OCI-M2 (cell line): ENCODE measurements around the gene RASA3.

ENCODE experiments used
- DNase-seq: peaks from one replicate; lab custom pipeline; 2025; ENCODE audit not compliant: unreplicated experiment; lab: John Stamatoyannopoulos, UW

Gene RASA3

DNA sequence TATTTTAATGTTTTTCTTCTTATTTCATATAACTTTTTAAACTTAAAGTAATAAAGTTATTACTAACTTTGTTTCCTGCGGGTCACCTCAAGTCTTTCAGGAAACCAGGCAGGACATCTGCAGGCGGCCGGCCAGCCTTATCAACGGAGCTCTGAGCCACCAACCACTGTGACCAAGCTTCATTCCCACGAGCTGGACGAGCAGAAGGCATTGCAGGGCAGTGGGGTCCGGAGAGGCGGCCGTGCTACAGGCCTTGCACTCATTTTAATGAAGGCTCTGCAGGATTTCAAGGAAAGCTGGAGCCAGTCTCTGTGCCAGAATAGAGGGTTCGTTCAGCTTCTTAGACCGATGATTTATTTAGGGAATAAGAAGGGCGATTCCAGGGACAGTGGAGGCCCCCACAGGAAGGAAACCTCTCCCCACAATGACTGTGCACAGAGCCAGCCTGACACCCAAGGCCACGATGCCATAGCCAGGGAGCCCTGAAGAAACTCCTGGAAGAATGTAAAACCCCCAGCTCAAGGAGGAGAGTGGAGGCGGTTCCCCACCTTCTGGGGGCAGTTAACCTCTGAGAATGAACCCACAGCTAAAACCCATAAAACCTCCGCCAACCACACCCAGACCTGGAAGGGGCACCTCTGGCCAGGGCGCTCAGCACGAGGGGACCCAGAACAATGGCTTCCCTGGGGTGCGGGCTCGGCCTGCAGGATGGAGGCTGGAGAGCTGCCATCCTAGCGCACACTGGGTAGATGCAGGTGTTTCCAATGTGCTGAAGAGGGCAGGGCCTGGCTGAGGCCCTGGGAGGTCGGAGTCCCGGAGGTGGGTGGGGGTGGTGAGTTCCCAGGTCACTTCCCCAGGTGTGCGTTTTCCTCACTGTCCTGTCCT lies 75.0 kb downstream of the RASA3 start:
- DNase-seq = no peak

DNA sequence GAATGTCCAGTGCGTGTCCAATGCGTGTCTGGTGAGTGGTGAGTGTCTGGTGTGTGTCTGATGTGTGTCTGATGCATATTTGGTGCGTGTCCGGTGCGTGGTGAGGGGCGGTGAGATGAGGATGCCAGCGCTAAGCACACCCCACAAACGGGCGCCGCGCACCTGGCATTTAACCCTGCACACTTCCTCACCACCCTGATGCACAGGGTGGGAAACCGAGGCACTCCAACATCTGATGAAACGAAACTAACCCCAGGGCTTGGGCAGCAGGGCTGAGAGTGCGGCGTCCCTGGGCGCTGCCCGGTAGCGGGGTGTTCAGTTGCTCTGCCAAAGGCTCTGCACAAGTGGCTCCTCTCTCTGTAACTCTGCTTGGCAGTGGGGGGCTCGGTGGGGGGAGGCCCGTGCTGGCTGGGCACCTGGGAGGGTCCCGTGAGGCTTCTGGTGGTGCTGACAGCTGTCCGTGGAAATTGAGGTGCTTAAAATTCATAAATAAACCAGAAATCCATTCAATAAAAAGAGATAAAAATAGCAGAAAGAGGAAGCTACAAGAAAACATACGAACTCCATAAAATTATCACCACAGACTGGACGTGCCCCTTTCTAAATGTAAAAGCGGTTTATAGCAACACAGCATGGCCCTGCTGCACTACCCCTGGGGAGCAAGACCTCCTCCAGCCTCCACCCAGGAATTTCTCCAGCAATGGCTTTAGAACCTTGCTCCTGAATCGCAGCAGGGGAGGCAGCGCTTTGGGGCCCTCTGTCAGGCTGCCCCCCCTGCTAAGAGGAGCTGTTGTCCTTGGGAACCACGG lies 76.0 kb downstream of the RASA3 start:
- no peak for DNase-seq

DNA sequence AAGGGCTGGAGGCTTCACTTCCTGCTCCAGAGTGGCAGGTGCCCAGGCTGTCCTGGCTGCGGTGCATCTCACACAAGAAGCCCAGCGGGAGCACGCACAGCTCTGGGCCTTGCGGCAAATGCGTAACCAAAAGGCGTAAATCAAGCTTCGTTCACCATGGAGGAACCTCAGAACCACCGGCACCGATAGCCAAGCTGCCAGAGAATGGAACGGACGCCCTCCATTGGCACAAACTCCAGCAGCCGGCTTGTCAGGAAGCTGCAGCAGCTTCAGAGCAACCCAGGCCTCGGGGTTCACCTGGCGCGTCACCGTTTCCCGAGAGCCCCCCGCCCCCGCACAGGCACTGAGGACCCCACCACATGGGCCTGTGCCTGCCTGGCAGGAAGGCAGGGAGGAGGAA lies 76.7 kb downstream of the RASA3 start:
- no peak for DNase-seq

DNA sequence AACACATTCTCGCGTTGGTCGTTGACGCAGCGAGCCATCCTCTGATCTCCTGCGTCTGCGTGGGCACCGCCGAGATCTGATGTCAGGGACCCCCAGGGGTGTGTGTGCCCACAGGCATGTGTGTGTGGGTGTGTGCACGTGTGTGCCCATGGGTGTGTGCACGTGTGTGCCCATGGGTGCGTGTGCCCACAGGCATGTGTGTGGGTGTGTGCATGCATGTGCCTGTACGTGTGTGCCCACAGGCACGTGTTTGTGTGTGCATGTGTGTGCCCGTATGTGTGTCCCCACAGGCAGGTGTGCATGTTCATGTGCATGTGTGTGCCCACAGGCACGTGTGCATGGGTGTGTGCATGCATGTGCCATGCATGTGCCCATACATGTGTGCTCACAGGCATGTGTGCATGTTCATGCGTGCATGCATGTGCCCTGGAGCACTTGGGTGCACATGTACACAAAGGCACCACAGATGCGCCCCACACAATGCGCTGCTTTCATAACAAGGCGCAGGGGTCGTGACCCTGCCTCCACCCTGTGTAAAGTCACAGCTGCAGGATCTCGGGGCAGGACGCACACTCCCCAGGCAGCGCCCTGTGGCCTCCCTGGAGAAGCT lies 77.5 kb downstream of the RASA3 start:
- no peak for DNase-seq

DNA sequence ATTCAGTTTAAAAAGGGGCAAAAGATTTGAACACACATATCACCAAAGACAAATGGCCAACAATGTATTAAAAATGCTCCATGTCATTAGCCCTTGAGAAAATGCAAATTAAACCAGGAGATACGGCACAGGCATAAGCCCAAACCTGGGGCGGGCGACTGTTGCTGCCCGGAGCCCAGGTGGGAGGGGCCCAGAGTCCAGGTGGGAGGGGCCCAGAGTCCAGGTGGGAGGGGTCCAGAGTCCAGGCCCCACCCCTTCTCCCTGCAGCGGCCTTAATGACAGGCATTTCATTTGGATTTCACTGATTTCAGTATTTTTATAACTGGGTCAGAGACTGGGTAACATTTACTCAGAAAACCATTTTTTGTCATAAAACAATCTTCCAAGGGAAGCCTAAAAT lies 78.2 kb downstream of the RASA3 start:
- DNase-seq = no peak

DNA sequence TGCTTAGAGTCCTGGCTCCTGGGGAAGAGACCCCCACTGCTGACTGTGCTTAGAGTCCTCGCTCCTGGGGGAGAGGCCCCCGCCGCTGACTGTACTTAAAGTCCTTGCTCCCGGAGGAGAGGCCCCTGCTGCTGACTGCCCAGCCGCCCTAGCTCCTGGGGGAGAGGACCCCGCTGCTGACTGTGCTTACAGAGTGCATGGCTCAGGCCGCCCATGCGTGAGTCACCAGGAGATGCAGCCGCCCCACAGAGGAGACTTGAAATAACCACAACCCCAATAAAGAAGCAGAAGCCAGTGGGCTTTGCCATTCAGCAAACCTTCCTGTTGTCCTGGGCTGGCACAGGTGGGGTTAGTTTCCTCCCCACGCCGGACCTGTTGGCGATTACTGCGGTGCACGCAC lies 79.4 kb downstream of the RASA3 start:
- DNase-seq = no peak

DNA sequence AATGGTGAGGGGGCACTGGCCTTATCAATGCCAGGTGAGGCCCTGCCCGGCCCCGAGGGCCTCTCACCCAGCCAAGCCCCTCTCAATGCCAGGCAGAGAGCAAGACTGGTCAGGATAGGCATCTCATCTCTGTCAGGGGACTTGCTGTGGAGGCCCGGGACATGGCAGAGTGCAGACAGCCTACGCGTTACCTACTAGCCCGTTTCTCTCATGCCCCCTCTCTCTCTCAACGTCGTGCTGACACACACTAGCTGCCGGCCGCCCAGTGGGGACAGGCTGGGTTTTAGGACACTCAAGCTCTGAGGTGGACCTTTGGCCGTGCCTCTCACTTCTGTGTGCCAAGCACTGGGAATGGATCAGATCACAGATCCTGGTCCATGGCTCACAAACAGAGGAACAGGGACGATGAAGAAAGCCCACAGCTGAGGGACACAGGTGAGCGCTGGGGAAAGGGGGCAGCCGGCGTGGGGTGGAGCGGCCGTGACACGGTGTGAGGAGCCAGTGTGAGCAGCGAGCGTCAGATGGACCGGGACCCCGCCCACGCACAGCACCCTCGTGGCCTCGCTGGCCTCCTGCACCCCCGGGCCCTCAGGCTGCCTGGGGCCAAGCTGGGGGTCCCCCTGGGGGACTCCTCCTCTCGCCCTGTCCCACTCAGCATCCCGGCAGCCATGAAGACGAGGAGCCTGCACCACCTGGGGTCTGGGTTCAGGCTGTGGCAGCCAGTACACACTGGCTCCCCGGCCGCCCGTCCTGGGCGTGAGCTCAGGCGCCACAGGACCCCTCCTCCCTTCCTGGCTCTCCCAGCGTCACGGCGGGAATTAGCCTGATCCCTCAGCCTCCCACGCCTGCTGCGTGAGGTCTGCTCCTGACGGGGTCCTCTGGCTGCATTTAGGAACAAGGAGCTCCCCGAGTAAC lies 81.6 kb downstream of the RASA3 start:
- DNase-seq = no peak

DNA sequence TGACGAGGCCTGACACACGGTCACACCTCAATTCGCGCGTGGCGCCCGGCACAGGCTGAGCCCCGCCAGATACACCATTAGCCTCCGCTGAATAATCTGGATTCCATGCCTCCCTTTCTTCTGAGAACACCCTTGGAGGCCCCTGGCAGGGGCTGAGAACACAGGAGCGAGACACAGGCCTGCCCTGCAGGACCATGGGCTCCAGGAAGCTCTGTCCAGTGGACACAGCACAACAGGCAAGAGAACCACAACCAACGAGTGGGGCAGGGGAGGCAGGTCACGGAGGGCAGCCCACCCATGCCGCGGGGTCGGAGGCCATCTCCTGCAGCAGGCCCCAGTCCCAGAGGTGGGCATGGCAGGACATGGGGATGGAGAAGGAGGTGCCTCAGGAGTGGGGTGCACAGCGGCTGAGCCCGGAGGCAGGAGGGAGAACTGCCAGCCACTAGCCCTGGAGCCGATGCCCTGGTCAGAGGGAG lies 82.8 kb downstream of the RASA3 start:
- DNase-seq = no peak

DNA sequence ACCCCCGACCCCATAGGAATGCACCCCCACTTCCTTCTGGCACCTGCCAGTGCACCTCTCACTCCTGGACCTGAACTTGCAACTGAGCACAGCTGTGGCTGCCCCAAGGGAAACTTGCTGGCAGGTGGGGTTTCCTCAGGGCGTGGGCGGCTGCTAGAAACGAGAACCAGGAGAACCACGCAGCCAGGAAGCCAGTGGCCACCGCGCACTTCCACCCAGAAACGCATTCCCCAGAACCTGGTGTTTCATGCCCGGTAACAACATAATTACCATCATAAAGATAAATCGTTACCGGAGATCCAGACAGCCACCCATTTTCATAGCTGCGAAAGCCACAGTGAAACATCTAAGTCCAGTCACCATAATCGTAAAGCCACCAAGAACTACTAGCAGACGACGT lies 83.4 kb downstream of the RASA3 start:
- DNase-seq = no peak

DNA sequence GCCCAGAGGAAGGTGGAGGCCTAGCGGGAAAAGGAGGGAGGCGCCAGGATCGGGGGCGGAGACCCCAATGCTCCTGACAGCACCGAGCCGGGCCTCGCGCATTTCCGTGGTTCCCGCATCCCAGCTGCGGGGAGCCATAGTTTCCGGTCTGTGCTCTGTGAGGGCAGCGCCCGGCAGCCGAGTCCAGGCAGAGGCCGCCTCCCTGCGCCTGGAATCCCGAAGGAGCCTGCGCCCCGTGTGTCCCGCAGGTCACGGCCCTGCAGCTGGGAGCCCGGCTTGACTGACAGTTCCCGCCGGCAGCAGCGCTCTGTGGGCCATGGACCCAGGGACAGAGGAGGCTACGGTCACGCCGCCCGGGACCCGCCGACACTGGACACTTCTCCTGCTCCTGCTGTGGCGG lies 84.0 kb downstream of the RASA3 start:
- DNase-seq = no peak

DNA sequence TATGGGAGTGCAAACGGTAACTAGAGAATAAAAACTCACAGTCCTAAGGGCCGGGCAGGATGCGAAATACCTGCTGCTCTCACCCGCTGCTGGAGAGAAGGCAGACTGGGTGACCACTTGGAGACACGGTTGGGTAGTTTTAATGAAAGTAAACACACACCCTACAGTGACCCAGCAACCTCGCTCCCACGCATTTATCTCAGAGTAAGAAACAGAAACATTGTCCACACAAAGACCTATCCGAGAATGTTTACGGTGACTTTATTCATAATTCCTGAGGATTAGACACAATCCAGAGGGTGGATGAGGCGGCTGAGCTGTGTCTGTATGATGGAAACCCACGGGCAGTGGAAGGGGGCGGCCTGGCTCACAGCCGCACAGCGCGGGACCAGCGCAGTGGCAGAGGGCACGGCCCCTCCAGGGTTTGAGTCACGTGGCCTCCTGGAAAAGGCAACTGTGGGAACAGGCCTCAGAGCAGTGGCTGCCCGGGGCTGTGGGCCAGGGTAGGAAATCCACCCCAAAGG lies 85.0 kb downstream of the RASA3 start:
- no peak for DNase-seq

DNA sequence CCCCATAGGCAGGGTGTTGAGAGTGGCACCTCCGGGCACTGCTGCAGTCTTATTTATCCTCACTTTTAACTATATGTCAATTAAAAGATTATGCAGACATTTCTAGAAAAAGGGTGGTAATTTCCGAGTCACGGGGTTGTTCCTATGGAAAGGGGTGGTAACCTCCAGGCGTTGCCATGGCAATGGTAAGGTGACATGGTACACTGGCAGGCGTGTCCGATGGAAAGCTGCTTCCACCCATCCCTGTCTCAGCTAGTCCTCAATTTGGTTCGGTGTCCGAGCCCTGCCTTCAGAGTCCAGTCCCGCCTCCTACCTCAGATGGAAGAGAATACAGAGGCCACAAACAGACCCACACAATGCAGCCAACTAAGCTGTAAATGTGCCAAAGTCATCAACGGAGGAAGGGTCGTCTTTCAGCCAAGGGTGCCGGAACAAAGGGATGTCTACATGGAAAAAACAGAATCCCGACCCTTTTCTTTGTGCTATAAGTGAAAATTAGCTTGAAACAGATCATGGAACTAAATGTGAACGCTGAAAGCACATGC lies 85.9 kb downstream of the RASA3 start:
- DNase-seq = no peak

DNA sequence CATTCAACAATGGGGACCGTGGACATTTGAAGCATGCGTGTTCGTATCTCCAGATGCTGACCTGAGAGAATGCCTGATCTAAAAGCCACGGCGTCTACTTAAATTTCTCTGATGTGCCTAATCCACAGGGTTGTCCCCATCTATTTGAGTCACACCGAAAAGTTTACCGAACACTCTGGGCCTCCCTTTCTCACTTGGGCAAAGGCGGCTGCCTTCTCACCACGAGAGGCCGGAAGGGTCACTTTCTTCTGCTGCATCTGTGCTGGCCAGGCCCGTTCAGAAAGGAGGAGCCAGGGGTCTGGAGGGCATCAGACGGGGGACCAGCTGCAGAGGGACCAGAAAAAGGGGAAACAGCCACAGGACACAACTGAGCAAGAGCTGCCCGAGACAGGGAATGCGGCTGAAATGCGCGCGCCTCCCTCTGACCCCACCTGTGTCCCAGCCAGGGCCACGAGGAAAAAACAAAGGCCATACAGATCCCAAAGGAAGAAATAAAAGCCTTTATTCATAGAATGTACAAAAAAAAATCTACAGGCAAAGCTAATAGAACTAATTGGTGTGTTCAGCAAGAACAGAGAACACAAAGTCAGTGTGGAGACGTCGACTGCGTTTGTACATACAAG lies 87.2 kb downstream of the RASA3 start:
- DNase-seq = no peak

DNA sequence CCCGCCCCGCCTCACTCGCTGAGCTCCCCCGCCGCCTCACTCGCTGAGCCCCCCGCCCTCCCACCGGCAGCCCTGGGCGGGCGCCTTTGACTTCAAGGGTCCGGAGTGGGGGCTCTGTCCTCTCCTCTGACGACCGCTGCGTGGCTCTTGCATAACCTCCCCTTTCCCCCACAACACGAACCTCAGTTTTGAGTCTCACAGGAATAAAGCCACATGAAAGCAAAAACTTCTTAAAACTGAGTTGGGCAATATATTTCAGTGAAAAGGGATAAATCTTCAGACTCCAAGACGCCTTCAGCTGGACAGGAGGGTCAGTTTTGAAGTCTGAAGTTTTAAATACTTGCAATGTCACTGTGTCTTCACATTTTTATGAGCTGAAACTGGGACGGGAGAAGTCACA lies 87.9 kb downstream of the RASA3 start:
- DNase-seq = no peak

DNA sequence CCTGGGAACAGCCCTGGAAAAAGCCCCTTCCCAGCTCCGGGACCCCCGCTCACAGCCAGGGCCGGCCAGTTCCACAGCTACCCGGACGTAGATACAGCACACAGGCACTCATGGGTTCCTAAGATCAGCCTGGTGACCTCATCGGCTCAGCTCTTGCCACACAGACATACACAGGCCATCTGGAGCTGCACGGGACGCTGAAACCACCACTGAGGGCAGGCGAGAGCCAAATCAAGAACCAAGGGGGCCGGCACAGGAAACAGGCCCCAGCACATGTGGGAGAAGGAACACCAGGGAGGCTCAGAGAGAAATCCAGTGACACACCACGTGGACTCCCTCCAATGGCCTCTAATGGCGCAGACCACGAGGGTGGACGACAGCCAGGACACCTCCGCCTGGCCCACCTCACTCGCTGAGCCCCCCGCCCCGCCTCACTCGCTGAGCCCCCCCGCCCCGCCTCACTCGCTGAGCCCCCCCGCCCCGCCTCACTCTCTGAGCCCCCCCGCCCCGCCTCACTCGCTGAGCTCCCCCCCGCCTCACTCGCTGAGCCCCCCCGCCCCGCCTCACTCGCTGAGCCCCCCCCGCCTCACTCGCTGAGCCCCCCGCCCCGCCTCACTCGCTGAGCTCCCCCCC lies 88.9 kb downstream of the RASA3 start:
- no peak for DNase-seq

DNA sequence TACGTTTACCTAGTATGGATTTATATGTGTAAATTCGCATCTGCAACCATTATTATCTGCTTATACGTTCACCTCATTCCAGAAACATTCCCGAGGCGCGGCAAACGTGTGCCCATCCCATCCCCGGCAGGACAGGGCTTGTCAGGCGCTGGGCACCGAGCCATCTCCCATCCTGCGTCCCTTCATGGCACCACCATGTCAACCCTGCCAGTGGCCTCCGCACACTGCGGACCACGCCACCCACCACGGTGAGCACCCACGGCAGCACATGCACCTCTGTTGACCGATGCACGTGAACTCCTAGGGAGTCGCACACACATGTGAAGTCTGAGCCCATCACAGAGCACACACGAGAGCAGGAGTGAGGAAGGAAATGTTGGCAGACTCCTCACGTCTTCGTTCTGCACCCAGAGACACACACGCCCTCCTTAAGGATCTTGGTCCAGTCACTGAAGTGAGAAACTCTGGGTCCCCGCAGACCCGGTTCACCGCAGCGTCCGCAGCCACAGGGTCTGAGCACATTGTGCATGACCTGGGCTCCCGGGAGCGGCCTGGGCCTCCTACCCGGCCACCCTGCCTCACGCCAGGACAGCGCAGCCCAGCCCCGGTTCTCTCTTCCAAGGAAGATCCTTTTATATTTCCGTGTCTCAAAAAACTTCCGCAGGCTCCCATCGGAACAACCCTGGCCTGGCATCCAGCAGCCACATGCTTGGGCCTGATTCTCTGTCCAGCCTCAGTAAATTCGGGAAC lies 90.2 kb downstream of the RASA3 start:
- DNase-seq = no peak

DNA sequence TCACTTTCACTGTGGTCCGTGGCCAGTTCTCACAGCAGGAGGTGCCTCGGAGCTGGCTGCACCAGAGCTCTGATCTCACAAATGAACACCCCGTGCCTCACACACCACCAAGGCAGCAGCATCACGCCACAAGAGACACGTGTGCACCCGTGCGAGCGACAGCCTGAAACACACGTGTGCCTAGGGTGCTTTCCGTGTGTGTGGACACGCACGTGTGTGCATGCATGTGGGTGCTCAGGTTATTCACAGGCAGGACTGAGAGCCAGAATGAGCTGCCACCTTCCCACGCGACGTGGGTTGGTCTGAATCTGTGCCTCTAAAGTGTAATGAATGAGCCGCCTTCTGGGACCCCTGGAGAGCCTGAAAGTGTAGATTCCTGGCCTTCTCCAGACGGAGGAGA lies 90.9 kb downstream of the RASA3 start:
- DNase-seq = no peak

DNA sequence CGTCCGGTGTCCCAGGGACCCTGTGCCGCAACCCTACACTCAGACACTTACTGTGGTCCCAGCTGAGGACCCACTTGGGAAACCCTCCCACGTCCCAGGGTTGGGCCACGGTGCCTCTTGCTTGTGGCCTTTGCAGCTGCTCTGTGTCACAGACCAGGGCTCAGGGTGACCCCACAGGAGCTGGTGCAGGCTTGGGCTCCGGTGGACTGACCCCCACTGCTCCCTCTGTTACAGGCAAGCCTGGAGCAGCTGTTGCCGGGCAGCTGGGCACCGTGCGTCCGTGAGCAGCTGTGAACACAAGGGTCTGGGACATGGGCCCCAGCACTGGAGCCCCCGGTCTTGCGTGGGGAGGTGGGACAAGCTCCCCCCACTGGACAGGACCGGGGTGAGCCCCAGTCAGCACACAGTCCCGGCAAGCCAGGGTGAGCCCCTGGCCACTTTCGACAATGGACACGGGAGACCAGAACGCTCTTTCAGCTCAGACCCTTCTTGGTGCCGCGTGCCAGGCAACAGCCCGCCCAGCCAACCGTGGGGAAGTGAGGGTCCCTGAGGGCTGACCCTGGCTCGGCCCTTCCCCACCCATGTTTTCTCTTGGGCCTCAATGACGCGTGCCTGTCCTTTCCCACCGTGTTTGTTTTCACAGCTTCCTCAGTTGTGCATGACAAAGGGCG lies 92.8 kb downstream of the RASA3 start:
- DNase-seq = no peak
